ENCODE results near the gene LAGE3. TPM values are rescaled to one million over a fixed set of nuclear protein-coding genes. Genes with fewer than 3 reads are reported as not detected.

LAGE3 gene
- total RNA-seq, 1 experiment from 2014 or later: 51.8 TPM

- H3K79me2 ChIP-seq (ENCODE audit: low read length): peaks cover 32% of the 10 kb centered on the region
- peak overlapping the region; percentile 94 for H3K9ac ChIP-seq (ENCODE audit: low read length)
- no peak overlapping the region for H2AFZ ChIP-seq (ENCODE audit: low read length)
- peaks cover 66% of the 10 kb centered on the region for H3K4me1 ChIP-seq (ENCODE audit: low read length)
- H4K20me1 ChIP-seq (ENCODE audit: insufficient read depth, low read depth, low read length): no peaks in the 10 kb centered on the region; the same call in 1 of the 2 replicates
- no peaks in the 10 kb centered on the region for H3K9me2 ChIP-seq (replicated peaks; ENCODE audit: insufficient read depth, low read length)
- peak overlapping the region; percentile 81 for H3K4me2 ChIP-seq (ENCODE audit: low read depth, low read length, poor library complexity, severe bottlenecking)
- peak overlapping the region; percentile 78 for H3K4me3 ChIP-seq (ENCODE audit: low read length)
- H3K27me3 ChIP-seq (ENCODE audit: low read length): no peaks in the 10 kb centered on the region
- no peaks in the 10 kb centered on the region for H3K9me3 ChIP-seq (ENCODE audit: low read length)
- H3K27ac ChIP-seq (ENCODE audit: low read length): peak overlapping the region; percentile 75
- H3K36me3 ChIP-seq (ENCODE audit: insufficient read depth, low read length): peaks cover 4% of the 10 kb centered on the region; the same call in 1 of the 2 replicates
- DNase-seq: no peak
Observed at GRCh38 chrX:154485150-154486051, 6.3 kb upstream of the LAGE3 start.

GRCh38 chrX:154484255-154485149, 5.4 kb upstream of the LAGE3 start:
- peaks cover 4% of the 10 kb centered on the region; the same call in 1 of the 2 replicates for H3K36me3 ChIP-seq (ENCODE audit: insufficient read depth, low read length)
- no peak for DNase-seq
- peak overlapping the region; percentile 81 for H3K4me2 ChIP-seq (ENCODE audit: low read depth, low read length, poor library complexity, severe bottlenecking)
- H3K9ac ChIP-seq (ENCODE audit: low read length): no peak overlapping the region
- H3K4me3 ChIP-seq (ENCODE audit: low read length): 0 out of 2 replicates have a peak overlapping the region, but pooled peaks have one; percentile 78
- peaks cover 71% of the 10 kb centered on the region for H3K4me1 ChIP-seq (ENCODE audit: low read length)
- H3K27ac ChIP-seq (ENCODE audit: low read length): no peak overlapping the region
- H2AFZ ChIP-seq (ENCODE audit: low read length): no peak overlapping the region
- no peaks in the 10 kb centered on the region for H4K20me1 ChIP-seq (ENCODE audit: insufficient read depth, low read depth, low read length)
- H3K79me2 ChIP-seq (ENCODE audit: low read length): peaks cover 26% of the 10 kb centered on the region
- no peaks in the 10 kb centered on the region for H3K27me3 ChIP-seq (ENCODE audit: low read length)
- H3K9me3 ChIP-seq (ENCODE audit: low read length): no peaks in the 10 kb centered on the region
- no peaks in the 10 kb centered on the region for H3K9me2 ChIP-seq (replicated peaks; ENCODE audit: insufficient read depth, low read length)

GRCh38 chrX:154483325-154483724, 4.2 kb upstream of the LAGE3 start:
- no peak for DNase-seq
- Histone ChIP-seq H3K27me3 (ENCODE audit: low read length) (no peaks in the 10 kb centered on the region), H3K27ac (ENCODE audit: low read length) (no peak overlapping the region), H3K4me2 (ENCODE audit: low read depth, low read length, poor library complexity, severe bottlenecking) (no peak overlapping the region), H3K4me1 (ENCODE audit: low read length) (peaks cover 63% of the 10 kb centered on the region), H2AFZ (ENCODE audit: low read length) (no peak overlapping the region), H3K4me3 (ENCODE audit: low read length) (no peak overlapping the region), H3K79me2 (ENCODE audit: low read length) (peaks cover 21% of the 10 kb centered on the region), H3K36me3 (ENCODE audit: insufficient read depth, low read length) (peaks cover 4% of the 10 kb centered on the region; the same call in 1 of the 2 replicates), H4K20me1 (ENCODE audit: insufficient read depth, low read depth, low read length) (no peaks in the 10 kb centered on the region), H3K9ac (ENCODE audit: low read length) (no peak overlapping the region), H3K9me2 (replicated peaks; ENCODE audit: insufficient read depth, low read length) (no peaks in the 10 kb centered on the region), H3K9me3 (ENCODE audit: low read length) (no peaks in the 10 kb centered on the region)

- Histone ChIP-seq H4K20me1 (ENCODE audit: insufficient read depth, low read depth, low read length) (no peaks in the 10 kb centered on the region), H3K79me2 (ENCODE audit: low read length) (peaks cover 18% of the 10 kb centered on the region), H3K9ac (ENCODE audit: low read length) (peak overlapping the region; percentile 38; the same call in 1 of the 2 replicates), H3K27me3 (ENCODE audit: low read length) (no peaks in the 10 kb centered on the region), H3K4me3 (ENCODE audit: low read length) (no peak overlapping the region), H3K9me3 (ENCODE audit: low read length) (no peaks in the 10 kb centered on the region), H3K4me2 (ENCODE audit: low read depth, low read length, poor library complexity, severe bottlenecking) (no peak overlapping the region), H3K9me2 (replicated peaks; ENCODE audit: insufficient read depth, low read length) (no peaks in the 10 kb centered on the region), H2AFZ (ENCODE audit: low read length) (no peak overlapping the region), H3K27ac (ENCODE audit: low read length) (peak overlapping the region; percentile 43), H3K36me3 (ENCODE audit: insufficient read depth, low read length) (peaks cover 4% of the 10 kb centered on the region; the same call in 1 of the 2 replicates), H3K4me1 (ENCODE audit: low read length) (peaks cover 64% of the 10 kb centered on the region)
- DNase-seq: no peak
Observed at GRCh38 chrX:154482786-154483185, 3.7 kb upstream of the LAGE3 start.

GRCh38 chrX:154481911-154482601, 3.0 kb upstream of the LAGE3 start:
- no peak overlapping the region for H3K4me3 ChIP-seq (ENCODE audit: low read length)
- H3K36me3 ChIP-seq (ENCODE audit: insufficient read depth, low read length): peaks cover 4% of the 10 kb centered on the region; the same call in 1 of the 2 replicates
- peak overlapping the region; percentile 43; the same call in 1 of the 2 replicates for H3K27ac ChIP-seq (ENCODE audit: low read length)
- H3K79me2 ChIP-seq (ENCODE audit: low read length): peaks cover 18% of the 10 kb centered on the region
- no peaks in the 10 kb centered on the region for H4K20me1 ChIP-seq (ENCODE audit: insufficient read depth, low read depth, low read length)
- no peaks in the 10 kb centered on the region for H3K27me3 ChIP-seq (ENCODE audit: low read length)
- no peaks in the 10 kb centered on the region for H3K9me2 ChIP-seq (replicated peaks; ENCODE audit: insufficient read depth, low read length)
- no peak for DNase-seq
- H2AFZ ChIP-seq (ENCODE audit: low read length): peak overlapping the region; percentile 56; the same call in 1 of the 2 replicates
- no peaks in the 10 kb centered on the region for H3K9me3 ChIP-seq (ENCODE audit: low read length)
- peaks cover 62% of the 10 kb centered on the region for H3K4me1 ChIP-seq (ENCODE audit: low read length)
- peak overlapping the region; percentile 20 for H3K4me2 ChIP-seq (ENCODE audit: low read depth, low read length, poor library complexity, severe bottlenecking)
- no peak overlapping the region; the same call in 1 of the 2 replicates for H3K9ac ChIP-seq (ENCODE audit: low read length)

GRCh38 chrX:154481195-154481594, 2.1 kb upstream of the LAGE3 start:
- H3K27ac ChIP-seq (ENCODE audit: low read length): 0 out of 2 replicates have a peak overlapping the region, but pooled peaks have one; percentile 34
- no peak overlapping the region for H3K9ac ChIP-seq (ENCODE audit: low read length)
- H3K79me2 ChIP-seq (ENCODE audit: low read length): peaks cover 18% of the 10 kb centered on the region
- no peak for DNase-seq
- no peak overlapping the region for H3K4me2 ChIP-seq (ENCODE audit: low read depth, low read length, poor library complexity, severe bottlenecking)
- H2AFZ ChIP-seq (ENCODE audit: low read length): no peak overlapping the region
- H3K4me1 ChIP-seq (ENCODE audit: low read length): peaks cover 62% of the 10 kb centered on the region
- H4K20me1 ChIP-seq (ENCODE audit: insufficient read depth, low read depth, low read length): no peaks in the 10 kb centered on the region
- no peaks in the 10 kb centered on the region for H3K9me3 ChIP-seq (ENCODE audit: low read length)
- H3K36me3 ChIP-seq (ENCODE audit: insufficient read depth, low read length): peaks cover 4% of the 10 kb centered on the region; the same call in 1 of the 2 replicates
- no peak overlapping the region for H3K4me3 ChIP-seq (ENCODE audit: low read length)
- H3K9me2 ChIP-seq (replicated peaks; ENCODE audit: insufficient read depth, low read length): no peaks in the 10 kb centered on the region
- H3K27me3 ChIP-seq (ENCODE audit: low read length): no peaks in the 10 kb centered on the region

- Histone ChIP-seq H3K4me2 (ENCODE audit: low read depth, low read length, poor library complexity, severe bottlenecking) (peak overlapping the region; percentile 68), H4K20me1 (ENCODE audit: insufficient read depth, low read depth, low read length) (no peaks in the 10 kb centered on the region), H3K9me3 (ENCODE audit: low read length) (no peaks in the 10 kb centered on the region), H3K36me3 (ENCODE audit: insufficient read depth, low read length) (no peaks in the 10 kb centered on the region), H3K9ac (ENCODE audit: low read length) (peak overlapping the region; percentile 79), H3K27ac (ENCODE audit: low read length) (no peak overlapping the region), H3K4me3 (ENCODE audit: low read length) (peak overlapping the region; percentile 74), H3K9me2 (replicated peaks; ENCODE audit: insufficient read depth, low read length) (no peaks in the 10 kb centered on the region), H2AFZ (ENCODE audit: low read length) (no peak overlapping the region), H3K27me3 (ENCODE audit: low read length) (no peaks in the 10 kb centered on the region), H3K4me1 (ENCODE audit: low read length) (peaks cover 35% of the 10 kb centered on the region), H3K79me2 (ENCODE audit: low read length) (no peaks in the 10 kb centered on the region; the same call in 1 of the 2 replicates)
- DNase-seq: no peak
Observed at GRCh38 chrX:154477891-154478477, 1.1 kb downstream of the LAGE3 start.
